ENCODE results near the gene C13orf46.

The C13orf46 gene

DNA sequence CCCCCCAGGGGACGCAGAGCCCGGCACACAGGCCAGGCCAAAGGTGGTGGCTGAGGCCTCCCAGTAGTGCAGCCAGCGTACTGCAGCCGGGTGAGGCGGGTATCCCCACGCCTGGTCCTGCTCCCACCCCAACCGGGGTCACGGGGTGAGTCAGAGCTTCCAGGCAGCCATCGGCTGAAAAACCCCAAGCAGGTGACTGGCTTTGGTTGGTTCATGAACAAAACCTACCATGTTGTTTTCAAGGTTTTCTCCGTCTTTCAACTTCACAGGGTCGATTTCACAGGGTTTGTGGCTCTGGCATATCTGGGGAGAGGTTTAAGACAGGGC is 42.1 kb upstream of the C13orf46 start:
- TF ChIP-seq GABPA (IDR thresholded peaks at IDR 0.05; ENCODE audit: low read depth) (no peak), SPI1 (IDR thresholded peaks at IDR 0.05; ENCODE audit: borderline replicate concordance, low read depth) (no peak), POLR2AphosphoS5 (IDR thresholded peaks at IDR 0.05; ENCODE audit: low read depth) (no peak)
- TF ChIP-seq, protein P1, sequence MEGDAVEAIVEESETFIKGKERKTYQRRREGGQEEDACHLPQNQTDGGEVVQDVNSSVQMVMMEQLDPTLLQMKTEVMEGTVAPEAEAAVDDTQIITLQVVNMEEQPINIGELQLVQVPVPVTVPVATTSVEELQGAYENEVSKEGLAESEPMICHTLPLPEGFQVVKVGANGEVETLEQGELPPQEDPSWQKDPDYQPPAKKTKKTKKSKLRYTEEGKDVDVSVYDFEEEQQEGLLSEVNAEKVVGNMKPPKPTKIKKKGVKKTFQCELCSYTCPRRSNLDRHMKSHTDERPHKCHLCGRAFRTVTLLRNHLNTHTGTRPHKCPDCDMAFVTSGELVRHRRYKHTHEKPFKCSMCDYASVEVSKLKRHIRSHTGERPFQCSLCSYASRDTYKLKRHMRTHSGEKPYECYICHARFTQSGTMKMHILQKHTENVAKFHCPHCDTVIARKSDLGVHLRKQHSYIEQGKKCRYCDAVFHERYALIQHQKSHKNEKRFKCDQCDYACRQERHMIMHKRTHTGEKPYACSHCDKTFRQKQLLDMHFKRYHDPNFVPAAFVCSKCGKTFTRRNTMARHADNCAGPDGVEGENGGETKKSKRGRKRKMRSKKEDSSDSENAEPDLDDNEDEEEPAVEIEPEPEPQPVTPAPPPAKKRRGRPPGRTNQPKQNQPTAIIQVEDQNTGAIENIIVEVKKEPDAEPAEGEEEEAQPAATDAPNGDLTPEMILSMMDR (IDR thresholded peaks at IDR 0.05; ENCODE audit: insufficient read depth, low read length), result no peak
- TF ChIP-seq, protein P2, sequence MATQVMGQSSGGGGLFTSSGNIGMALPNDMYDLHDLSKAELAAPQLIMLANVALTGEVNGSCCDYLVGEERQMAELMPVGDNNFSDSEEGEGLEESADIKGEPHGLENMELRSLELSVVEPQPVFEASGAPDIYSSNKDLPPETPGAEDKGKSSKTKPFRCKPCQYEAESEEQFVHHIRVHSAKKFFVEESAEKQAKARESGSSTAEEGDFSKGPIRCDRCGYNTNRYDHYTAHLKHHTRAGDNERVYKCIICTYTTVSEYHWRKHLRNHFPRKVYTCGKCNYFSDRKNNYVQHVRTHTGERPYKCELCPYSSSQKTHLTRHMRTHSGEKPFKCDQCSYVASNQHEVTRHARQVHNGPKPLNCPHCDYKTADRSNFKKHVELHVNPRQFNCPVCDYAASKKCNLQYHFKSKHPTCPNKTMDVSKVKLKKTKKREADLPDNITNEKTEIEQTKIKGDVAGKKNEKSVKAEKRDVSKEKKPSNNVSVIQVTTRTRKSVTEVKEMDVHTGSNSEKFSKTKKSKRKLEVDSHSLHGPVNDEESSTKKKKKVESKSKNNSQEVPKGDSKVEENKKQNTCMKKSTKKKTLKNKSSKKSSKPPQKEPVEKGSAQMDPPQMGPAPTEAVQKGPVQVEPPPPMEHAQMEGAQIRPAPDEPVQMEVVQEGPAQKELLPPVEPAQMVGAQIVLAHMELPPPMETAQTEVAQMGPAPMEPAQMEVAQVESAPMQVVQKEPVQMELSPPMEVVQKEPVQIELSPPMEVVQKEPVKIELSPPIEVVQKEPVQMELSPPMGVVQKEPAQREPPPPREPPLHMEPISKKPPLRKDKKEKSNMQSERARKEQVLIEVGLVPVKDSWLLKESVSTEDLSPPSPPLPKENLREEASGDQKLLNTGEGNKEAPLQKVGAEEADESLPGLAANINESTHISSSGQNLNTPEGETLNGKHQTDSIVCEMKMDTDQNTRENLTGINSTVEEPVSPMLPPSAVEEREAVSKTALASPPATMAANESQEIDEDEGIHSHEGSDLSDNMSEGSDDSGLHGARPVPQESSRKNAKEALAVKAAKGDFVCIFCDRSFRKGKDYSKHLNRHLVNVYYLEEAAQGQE (IDR thresholded peaks at IDR 0.05; ENCODE audit: insufficient replicate concordance, low read depth), result no peak
- Histone ChIP-seq H3K4me3 (replicated peaks; ENCODE audit: insufficient read depth, low read length) (no peak overlapping the region), H3K27me3 (ENCODE audit: insufficient read depth, poor library complexity, severe bottlenecking) (no peaks in the 10 kb centered on the region), H3K27ac (replicated peaks) (no peak overlapping the region)
- no peak for DNase-seq (ENCODE audit: low read depth in 1 of 2, low spot score in 1 of 2)

DNA sequence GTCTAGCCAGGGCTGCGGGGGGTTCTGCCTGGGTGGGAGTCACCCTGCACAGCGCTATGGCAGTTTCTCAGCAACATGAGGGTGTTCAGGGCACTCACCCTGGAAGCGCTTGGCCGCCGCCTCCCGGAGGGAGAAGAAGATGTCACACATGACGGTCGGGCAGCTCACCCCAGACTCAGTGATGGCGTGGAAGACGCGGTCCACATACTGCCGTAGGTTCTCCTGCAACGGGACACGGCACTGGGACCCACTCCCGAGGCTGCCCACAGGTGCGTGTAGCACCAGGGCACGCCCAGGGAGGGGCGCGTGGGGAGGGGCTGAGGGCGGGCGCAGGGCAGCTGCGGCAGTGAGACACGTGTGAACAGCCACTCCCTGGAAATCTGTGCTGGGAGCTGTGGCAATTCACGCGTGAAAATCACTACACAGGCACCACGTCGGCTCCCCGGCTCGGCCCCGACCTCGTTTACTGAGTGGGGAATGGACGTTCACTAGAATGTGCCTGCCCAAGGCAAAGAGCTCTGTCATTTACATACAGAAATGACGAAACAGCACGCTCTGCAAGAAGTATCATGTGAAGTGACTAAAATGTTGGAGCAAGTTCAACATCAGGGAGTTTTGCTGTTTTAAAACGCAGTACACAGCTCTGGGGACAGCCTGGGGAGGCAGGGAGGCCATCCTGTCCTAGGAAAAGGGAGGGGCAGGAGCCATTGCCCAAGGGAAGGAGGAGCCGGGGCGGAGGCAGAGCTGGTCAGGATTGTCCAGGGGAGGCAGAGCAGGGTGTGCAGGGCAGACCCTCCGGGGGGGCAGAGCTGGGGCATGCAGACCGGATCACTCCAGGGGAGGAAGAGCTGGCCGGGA is 41.5 kb upstream of the C13orf46 start:
- Histone ChIP-seq H3K4me3 (replicated peaks; ENCODE audit: insufficient read depth, low read length) (no peak overlapping the region), H3K27ac (replicated peaks) (no peak overlapping the region), H3K27me3 (ENCODE audit: insufficient read depth, poor library complexity, severe bottlenecking) (no peaks in the 10 kb centered on the region)
- TF ChIP-seq, protein P1 (IDR thresholded peaks at IDR 0.05; ENCODE audit: insufficient read depth, low read length), result no peak
- TF ChIP-seq GABPA (IDR thresholded peaks at IDR 0.05; ENCODE audit: low read depth) (no peak), POLR2AphosphoS5 (IDR thresholded peaks at IDR 0.05; ENCODE audit: low read depth) (no peak), SPI1 (IDR thresholded peaks at IDR 0.05; ENCODE audit: borderline replicate concordance, low read depth) (no peak)
- TF ChIP-seq, protein P2 (IDR thresholded peaks at IDR 0.05; ENCODE audit: insufficient replicate concordance, low read depth), result no peak
- no peak for DNase-seq (ENCODE audit: low read depth in 1 of 2, low spot score in 1 of 2)

DNA sequence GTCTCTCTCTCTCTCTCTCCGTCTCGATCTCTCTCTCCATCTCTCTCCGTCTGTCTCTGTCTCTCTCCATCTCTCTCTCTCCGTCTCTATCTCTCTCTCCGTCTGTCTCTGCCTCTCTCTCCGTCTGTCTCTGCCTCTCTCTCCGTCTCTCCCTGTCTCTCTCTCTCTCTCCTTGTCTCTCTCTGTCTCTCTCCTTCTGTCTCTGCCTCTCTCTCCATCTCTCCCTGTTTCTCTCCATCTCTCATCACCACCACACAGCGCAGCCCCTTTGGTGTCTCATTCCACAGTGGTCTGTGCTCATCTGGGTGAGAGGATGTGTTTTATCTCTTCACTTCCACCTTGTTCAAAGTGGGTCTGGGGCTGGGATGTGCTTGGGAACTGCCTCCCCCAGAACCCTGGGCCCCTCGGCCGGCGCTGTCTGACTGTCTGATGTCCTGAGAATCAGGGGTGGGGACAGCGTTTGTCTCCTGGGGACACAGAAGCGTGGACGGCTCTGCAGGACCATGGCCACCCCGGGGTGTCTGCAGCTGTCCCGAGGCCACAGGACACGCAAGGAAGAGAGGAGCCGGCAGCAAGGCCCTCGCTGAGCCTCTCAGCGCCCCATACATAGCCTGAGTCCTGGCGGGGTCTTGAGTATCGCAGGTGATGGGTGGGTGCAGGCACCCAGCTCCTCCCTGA is 40.2 kb upstream of the C13orf46 start:
- no peak for DNase-seq (ENCODE audit: low read depth in 1 of 2, low spot score in 1 of 2)
- Histone ChIP-seq H3K27me3 (ENCODE audit: insufficient read depth, poor library complexity, severe bottlenecking) (no peaks in the 10 kb centered on the region), H3K27ac (replicated peaks) (no peak overlapping the region), H3K4me3 (replicated peaks; ENCODE audit: insufficient read depth, low read length) (no peak overlapping the region)
- TF ChIP-seq, protein P1 (IDR thresholded peaks at IDR 0.05; ENCODE audit: insufficient read depth, low read length), result no peak
- TF ChIP-seq SPI1 (IDR thresholded peaks at IDR 0.05; ENCODE audit: borderline replicate concordance, low read depth), result no peak
- TF ChIP-seq, protein P2 (IDR thresholded peaks at IDR 0.05; ENCODE audit: insufficient replicate concordance, low read depth), result no peak
- no peak for TF ChIP-seq GABPA (IDR thresholded peaks at IDR 0.05; ENCODE audit: low read depth)
- TF ChIP-seq POLR2AphosphoS5 (IDR thresholded peaks at IDR 0.05; ENCODE audit: low read depth), result no peak

All from HL-60 (cell line).